Skin epidermis (tissue), 12 donors: Measurements from ENCODE around the gene MSI2.

Source experiments
- H3K27ac ChIP-seq, 21 experiments: fragments of 200-600 bp; sonication (generic) in 11 of 21; one replicate each; pipeline ENCODE4 v1.5.0; 2020; ENCODE audit warnings: mild to moderate bottlenecking in 3 of 21, inconsistent platforms in 2 of 21, moderate library complexity in 2 of 21
- H3K4me3 ChIP-seq, 7 experiments: fragments of 200-600 bp; sonication (generic) in 2 of 7; one replicate each; pipeline ENCODE4 v1.5.0; 2020; ENCODE audit warnings: inconsistent platforms in 2 of 7, mild to moderate bottlenecking in 2 of 7, moderate library complexity in 1 of 7

The MSI2 gene

DNA sequence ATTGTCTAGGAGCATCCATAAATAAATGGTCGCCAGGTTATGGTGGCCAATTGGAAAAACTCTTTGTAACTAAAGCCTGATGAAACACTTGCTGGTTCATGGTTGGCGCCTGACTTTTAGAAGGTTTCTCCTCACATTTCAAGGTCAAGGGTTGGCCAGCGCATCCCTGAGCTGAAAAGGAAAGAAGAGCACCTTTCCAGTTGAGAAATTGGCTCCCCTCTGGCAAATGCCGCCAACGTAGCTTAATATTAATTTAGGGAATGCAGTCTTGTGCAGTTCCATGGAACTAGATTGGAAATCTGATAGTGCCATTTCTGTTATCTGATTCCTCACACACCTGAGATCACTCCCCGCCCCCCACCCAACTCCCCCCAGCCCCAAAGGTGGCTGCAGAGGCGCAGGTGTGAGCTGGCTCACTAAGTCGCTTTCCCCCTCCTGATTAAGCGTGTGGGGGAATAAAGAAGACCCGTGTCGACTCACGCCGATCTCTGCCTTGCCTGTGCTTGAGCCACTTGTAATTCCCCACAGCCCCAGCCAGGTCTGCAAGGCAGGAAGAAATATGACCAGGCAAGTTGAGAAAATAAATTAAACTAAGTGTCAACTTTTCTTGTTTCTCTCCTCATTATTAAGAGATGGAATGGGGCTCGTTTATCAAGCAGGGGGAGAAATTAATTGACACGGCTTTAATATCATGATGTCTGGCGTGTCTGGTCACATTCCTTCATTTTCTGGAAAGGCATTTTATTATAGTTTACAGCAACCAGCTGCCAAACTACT, 331.1 kb downstream of the MSI2 start:
- Histone ChIP-seq H3K27ac (no peak overlapping the region), H3K4me3 (no peak overlapping the region)

GRCh38 chr17:57588086-57588485, 331.8 kb downstream of the MSI2 start:
- Histone ChIP-seq H3K4me3 (no peak overlapping the region), H3K27ac (no peak overlapping the region)

GRCh38 chr17:57589151-57590034, 333.1 kb downstream of the MSI2 start:
- no peak overlapping the region for H3K4me3 ChIP-seq
- H3K27ac ChIP-seq, result no peak overlapping the region

DNA sequence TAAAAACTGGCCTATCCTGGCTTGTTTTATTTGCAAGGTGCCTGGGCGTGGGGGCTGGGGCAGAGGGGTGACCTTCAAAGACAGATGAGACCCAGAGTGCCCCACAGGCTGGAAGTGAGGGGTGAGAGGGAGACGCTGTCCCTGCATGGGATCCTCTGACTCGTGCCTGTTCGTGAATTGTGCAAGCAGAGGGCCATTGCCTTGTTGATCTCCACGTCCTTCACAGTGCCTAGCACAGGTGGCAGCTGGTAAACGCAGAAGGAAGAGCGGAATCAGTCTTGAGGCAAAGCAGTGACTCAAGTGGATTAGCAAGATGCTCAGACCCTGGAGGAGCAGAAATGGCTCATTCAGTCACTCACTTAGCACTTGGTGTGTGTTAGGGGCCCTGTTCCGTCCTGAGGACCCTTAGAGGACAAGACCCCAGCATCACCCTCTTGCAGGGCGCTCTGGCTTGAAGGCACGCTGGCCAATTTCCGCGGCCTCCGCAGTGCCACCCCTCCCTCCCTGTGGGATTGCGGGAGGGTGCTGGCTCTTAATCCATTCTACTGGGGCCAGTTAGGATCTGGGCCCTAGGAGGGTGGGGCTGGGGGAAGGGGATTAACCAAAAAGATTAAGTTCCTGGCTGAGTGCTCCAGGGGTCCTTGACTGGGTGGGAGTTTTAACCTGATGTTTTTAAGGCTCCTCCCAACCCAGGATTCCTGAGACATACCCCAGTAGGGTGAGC, 337.6 kb downstream of the MSI2 start:
- Histone ChIP-seq H3K27ac (no peak overlapping the region), H3K4me3 (no peak overlapping the region)

- no peak overlapping the region for H3K27ac ChIP-seq
- no peak overlapping the region for H3K4me3 ChIP-seq
These were observed 338.4 kb downstream of the MSI2 start for GRCh38 chr17:57594767-57595166.

DNA sequence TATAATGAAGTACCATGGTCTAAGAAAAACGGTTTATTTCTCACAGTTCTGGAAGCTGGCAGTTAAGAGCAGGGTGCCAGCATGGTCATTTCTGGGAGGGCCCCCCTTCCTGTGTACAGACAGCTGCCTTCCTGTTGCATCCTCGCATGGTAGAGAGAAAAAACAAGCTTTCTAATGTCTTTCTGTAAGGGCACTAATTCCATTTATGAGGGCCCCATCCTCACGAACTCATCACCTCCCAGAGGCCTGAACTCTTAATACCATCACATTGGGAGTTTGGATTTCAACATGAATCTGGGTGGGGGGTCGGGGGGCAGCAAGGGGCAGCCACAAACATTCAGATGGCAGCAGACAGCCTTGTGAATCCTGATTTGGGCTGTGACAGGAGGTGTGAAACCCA, 339.1 kb downstream of the MSI2 start:
- no peak overlapping the region for H3K27ac ChIP-seq
- H3K4me3 ChIP-seq, result no peak overlapping the region

DNA sequence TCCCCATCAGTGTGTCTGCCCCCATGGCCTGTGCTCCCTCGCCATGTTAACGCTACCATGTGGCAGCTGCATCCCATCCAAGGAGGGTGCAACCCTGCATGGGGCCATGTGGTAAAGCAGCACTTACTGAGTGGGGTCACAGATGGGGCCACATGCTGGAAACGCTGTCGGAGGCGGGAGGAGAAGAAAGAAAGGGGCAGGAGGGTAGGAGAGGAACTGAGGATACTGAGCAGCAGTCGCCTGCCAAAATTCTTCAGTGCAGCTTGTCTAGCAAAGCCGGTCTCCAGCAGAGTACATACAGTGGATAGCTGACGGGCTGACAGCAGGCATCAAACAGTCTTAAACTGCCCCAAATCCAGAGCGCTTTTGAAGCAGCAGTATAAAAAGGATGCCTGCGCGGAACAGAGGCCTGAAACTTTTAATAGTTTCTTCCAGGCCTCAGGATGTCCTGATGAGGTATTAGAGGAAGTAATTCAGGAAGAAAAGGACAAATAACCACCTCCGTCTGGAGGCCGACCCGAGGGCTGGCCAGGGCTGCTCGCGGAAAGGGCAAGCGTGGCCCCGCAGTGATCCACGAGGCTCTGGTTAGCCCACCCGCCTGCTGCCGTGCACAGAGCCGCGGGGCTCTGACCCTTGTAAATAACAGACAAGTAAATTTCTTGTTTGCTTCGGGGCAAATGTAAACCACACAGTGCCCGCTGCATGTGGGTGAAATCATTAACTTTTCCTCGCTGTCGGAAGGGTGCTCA, 339.8 kb downstream of the MSI2 start:
- no peak overlapping the region for H3K4me3 ChIP-seq

GRCh38 chr17:57597101-57597500, 340.8 kb downstream of the MSI2 start:
- H3K27ac ChIP-seq, result no peak overlapping the region
- no peak overlapping the region for H3K4me3 ChIP-seq

More for the DNA sequence above, 339.8 kb downstream of the MSI2 start:
- no peak overlapping the region for H3K27ac ChIP-seq

GRCh38 chr17:57597531-57598453, 341.5 kb downstream of the MSI2 start:
- H3K4me3 ChIP-seq, result no peak overlapping the region
- H3K27ac ChIP-seq, result peak overlapping the region in 3 of 21 experiments; percentile 11 to 90 (median 71)

DNA sequence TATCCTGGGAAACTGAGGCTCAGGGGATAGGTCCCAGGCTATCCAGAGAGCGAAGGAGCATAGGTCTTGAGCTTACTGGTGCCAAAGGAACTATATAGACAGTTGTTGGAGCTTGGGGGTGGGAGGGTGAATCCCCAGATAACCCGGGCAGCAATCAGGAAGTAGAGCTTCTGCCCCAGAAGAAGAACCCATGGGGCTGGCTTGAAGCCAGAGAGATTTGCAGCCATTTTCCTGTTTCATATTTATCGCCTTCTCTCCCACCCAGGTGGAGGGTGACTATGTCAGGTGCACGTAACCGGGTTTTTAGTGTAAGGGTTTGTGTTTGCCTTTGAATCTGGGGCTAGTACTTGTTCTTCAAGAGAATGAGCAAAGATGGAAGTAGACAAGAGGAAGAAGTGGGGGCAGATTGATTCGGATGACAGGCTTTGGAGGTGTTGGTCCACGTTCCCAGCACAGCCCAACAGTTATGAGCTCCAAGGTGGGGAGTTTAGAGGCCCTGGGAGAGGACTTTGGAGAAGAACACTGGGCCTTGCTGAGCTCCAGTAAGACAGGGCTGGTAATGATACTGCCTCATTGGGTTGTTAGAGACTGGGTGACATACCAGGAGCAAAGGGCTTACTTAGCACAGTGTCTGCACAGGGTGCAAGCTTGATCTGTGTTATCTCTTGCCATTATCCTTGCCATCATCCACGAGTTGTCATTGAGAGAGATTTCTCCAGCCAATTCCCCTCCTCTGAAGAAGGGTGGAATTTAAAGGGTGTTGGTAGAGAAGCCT, 343.1 kb downstream of the MSI2 start:
- no peak overlapping the region for H3K4me3 ChIP-seq
- H3K27ac ChIP-seq, result peak overlapping the region in 14 of 21 experiments; percentile 18 to 90 (median 62)

DNA sequence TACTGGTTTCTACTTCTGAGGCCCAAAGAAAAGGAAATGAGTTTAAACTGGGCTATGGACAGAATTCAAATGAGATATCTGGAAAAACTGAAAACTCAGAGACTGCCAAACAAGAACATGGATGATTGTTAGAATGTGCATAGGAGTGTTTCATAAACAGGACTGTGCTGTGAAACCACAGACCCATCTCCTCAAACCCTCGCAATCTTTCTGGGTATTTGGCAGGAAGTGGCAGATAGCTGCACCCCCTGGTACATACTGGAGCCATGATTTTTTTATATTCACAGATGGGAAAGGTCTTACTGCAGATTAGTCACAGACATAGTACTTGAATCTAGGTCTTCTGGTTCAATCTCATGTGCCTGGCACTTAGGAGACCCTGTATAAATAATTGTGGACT, 343.8 kb downstream of the MSI2 start:
- no peak overlapping the region for H3K4me3 ChIP-seq
- peak overlapping the region in 13 of 21 experiments; percentile 26 to 90 (median 65) for H3K27ac ChIP-seq

GRCh38 chr17:57601143-57601735, 344.9 kb downstream of the MSI2 start:
- H3K27ac ChIP-seq, result peak overlapping the region in 13 of 21 experiments; percentile 20 to 90 (median 51)
- H3K4me3 ChIP-seq, result no peak overlapping the region

- Histone ChIP-seq H3K27ac (peak overlapping the region in 12 of 21 experiments; percentile 11 to 90 (median 71)), H3K4me3 (no peak overlapping the region)
These were observed 346.6 kb downstream of the MSI2 start for GRCh38 chr17:57602896-57603295.

GRCh38 chr17:57603546-57603945, 347.2 kb downstream of the MSI2 start:
- H3K27ac ChIP-seq, result peak overlapping the region in 14 of 21 experiments; percentile 4 to 90 (median 71)
- no peak overlapping the region for H3K4me3 ChIP-seq

DNA sequence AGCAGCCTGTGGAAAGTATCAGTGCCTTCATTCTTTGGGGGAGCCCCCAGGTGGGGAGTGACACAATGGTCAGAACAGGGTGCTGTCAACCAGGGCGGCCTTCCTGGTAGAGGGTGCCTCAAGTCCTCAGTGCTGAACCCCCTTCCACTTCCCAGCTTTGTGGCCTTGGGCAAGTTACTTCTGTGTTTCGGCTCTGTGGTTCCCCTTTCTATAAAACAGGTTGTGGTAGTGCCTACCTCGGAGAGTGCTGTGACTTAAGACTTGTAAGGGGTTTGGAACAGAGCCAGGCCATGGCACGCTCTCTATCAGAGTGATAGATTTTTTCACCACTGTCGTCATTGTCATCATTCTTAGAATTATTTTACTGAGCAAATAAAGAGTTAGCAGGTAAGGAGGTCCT, 347.7 kb downstream of the MSI2 start:
- Histone ChIP-seq H3K4me3 (no peak overlapping the region), H3K27ac (peak overlapping the region in 16 of 21 experiments; percentile 20 to 90 (median 70))

GRCh38 chr17:57604771-57605674, 348.7 kb downstream of the MSI2 start:
- Histone ChIP-seq H3K27ac (peak overlapping the region in 20 of 21 experiments; percentile 14 to 90 (median 68)), H3K4me3 (peak overlapping the region in 1 of 7 experiments; percentile 2)
